ENCODE data around the gene AGK.
"Not testable (repeated sequence)": the region's sequence is repeated elsewhere in the genome, so short reads cannot be mapped to it uniquely, and the experiment has no call there.

Gene AGK

DNA sequence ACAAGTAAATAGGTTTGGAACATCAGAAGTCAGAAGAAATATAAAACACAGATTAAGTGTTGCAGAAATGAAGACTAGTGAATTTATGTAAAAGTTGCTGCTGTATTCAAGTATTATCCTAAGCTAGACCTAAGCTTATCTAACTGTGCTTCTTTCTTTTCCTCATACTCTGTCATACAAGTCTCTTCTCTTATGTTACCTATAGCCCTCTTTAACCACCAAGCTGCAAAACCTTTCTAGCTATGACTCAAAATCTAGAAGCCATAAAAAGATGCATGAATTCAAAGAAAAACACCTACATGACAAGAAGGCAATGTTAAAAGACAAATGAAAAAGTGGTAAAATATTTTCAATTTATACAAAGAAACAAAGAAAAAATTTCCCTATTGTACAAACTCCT lies 127.8 kb downstream of the AGK start:
- no peaks in the 10 kb centered on the region for H3K27me3 ChIP-seq (ENCODE audit: insufficient read depth, low read length)
- no peak overlapping the region for H3K4me3 ChIP-seq (ENCODE audit: low read length)
- H3K36me3 ChIP-seq (ENCODE audit: insufficient read depth, low read length), result peaks cover 13% of the 10 kb centered on the region
- no peak overlapping the region for H3K9ac ChIP-seq (ENCODE audit: low read depth, low read length)
- H3K27ac ChIP-seq (ENCODE audit: low read depth, low read length), result no peak overlapping the region
- H3K9me3 ChIP-seq (ENCODE audit: insufficient read depth, low read depth, low read length), result no peaks in the 10 kb centered on the region
- H3K4me1 ChIP-seq (ENCODE audit: insufficient read depth, low read length), result peaks cover 6% of the 10 kb centered on the region; the same call in 1 of the 2 replicates

- Histone ChIP-seq H3K36me3 (ENCODE audit: insufficient read depth, low read length) (peaks cover 30% of the 10 kb centered on the region), H3K27me3 (ENCODE audit: insufficient read depth, low read length) (no peaks in the 10 kb centered on the region), H3K9ac (ENCODE audit: low read depth, low read length) (no peak overlapping the region), H3K4me1 (ENCODE audit: insufficient read depth, low read length) (no peaks in the 10 kb centered on the region; the same call in 1 of the 2 replicates), H3K9me3 (ENCODE audit: insufficient read depth, low read depth, low read length) (no peaks in the 10 kb centered on the region), H3K27ac (ENCODE audit: low read depth, low read length) (no peak overlapping the region), H3K4me3 (ENCODE audit: low read length) (no peak overlapping the region)
- 95% methylated on average over 27 of the region's 27 CpGs for WGBS
Measured at GRCh38 chr7:141685285-141686023, 134.2 kb downstream of the AGK start.

DNA sequence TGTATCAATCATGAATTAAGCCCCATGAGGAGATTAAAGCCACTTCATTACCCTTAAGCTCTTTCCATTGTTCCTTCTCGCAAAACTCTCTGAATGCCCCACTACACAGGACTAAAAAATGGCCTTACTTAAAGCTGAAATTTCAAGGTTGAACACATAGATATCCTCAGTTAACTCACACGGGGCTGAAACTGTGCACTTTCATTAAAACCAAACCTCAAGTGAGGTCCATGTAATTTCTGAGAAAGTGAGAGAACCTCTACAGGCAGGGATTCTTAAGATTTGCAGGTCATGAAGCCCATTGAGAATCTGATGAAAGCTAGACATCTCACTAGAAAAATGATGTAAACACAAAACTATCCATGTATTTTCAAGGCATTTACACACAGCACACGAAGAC lies 134.9 kb downstream of the AGK start:
- 94% methylated on average over 3 of the region's 3 CpGs for WGBS

DNA sequence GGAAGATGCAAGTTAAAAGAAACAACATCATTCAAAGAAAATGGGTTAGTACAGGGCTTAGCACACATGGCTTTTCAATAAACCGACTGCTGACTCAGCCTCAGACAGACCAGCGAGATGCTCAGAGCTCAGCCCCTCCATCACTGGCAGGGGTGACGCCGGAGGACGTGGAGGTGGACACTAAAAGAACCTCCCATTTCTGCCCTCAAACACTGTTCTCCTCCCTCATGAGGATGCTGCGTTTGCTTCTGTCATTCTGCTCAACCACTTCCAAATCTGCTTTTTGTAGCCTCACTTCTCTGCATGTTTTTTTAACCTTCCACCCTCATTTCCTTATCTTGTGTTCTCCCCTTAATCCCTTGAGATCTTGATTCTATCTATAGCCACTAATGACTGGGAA lies 135.5 kb downstream of the AGK start:
- H3K27me3 ChIP-seq (ENCODE audit: insufficient read depth, low read length), result no peaks in the 10 kb centered on the region
- H3K27ac ChIP-seq (ENCODE audit: low read depth, low read length), result no peak overlapping the region
- WGBS, result 93% methylated on average over 6 of the region's 6 CpGs
- H3K36me3 ChIP-seq (ENCODE audit: insufficient read depth, low read length), result peaks cover 30% of the 10 kb centered on the region
- no peaks in the 10 kb centered on the region for H3K9me3 ChIP-seq (ENCODE audit: insufficient read depth, low read depth, low read length)
- H3K4me3 ChIP-seq (ENCODE audit: low read length), result no peak overlapping the region
- no peak overlapping the region for H3K9ac ChIP-seq (ENCODE audit: low read depth, low read length)
- peaks cover 3% of the 10 kb centered on the region; the same call in 1 of the 2 replicates for H3K4me1 ChIP-seq (ENCODE audit: insufficient read depth, low read length)

More for the DNA sequence above, 134.9 kb downstream of the AGK start:
- H3K4me1 ChIP-seq (ENCODE audit: insufficient read depth, low read length), result no peaks in the 10 kb centered on the region; the same call in 1 of the 2 replicates
- H3K4me3 ChIP-seq (ENCODE audit: low read length), result no peak overlapping the region
- H3K9me3 ChIP-seq (ENCODE audit: insufficient read depth, low read depth, low read length), result no peaks in the 10 kb centered on the region
- no peak overlapping the region for H3K9ac ChIP-seq (ENCODE audit: low read depth, low read length)
- peaks cover 30% of the 10 kb centered on the region for H3K36me3 ChIP-seq (ENCODE audit: insufficient read depth, low read length)
- H3K27me3 ChIP-seq (ENCODE audit: insufficient read depth, low read length), result no peaks in the 10 kb centered on the region
- no peak overlapping the region for H3K27ac ChIP-seq (ENCODE audit: low read depth, low read length)

DNA sequence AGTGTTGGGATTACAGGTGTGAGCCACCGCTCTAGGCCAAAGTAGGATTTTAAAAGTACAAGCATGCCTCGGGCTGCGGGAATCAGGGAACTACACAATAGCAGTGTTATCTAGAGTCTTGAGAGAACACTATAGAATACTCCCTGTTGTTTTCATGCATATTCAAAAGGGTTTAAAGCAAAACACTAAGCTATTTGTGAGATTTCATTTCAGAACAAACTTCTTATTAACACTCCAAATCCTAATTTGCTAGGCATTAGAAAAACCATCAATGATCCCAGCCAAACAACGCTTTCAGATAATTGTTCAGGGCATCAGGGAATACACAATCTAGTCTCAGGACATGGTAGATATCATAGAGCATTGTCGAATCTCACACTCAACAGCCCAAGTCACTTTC lies 136.8 kb downstream of the AGK start:
- Histone ChIP-seq H3K9me3 (ENCODE audit: insufficient read depth, low read depth, low read length) (no peaks in the 10 kb centered on the region), H3K4me1 (ENCODE audit: insufficient read depth, low read length) (peaks cover 4% of the 10 kb centered on the region; the same call in 1 of the 2 replicates), H3K9ac (ENCODE audit: low read depth, low read length) (no peak overlapping the region), H3K36me3 (ENCODE audit: insufficient read depth, low read length) (peaks cover 23% of the 10 kb centered on the region), H3K27ac (ENCODE audit: low read depth, low read length) (no peak overlapping the region), H3K4me3 (ENCODE audit: low read length) (no peak overlapping the region), H3K27me3 (ENCODE audit: insufficient read depth, low read length) (no peaks in the 10 kb centered on the region)
- over 99% methylated on average over 4 of the region's 5 CpGs for WGBS

DNA sequence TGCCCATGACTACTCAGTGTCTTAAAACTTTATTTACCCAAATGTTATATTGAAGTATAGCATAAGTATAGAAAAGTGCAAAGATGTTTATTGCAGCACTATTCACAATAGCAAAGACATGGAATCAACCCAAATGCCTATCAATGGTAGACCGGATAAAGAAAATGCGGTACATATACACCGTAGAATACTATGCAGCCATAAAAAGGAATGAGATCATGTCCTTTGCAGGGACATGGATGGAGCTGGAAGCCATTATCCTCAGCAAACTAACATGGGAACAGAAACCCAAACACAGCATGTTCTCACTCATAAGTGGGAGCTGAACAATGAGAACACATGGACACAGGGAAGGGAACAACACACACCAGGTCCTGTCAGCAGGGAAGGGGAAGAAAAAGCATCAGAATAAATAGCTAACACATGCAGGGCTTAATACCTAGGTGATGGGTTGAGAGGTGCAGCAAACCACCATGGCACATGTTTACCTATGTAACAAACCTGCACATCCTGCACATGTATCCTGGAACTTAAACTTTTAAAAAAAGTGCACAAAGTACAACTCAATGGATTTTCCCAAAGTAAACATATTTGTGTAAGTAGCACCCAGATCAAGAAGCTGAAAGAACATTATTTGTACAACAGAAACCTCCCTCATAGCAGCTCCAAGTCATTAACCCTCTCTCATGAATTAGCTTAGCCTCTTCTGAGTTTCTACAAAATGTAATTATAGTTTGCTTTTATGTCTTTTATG lies 138.0 kb downstream of the AGK start:
- H3K27me3 ChIP-seq (ENCODE audit: insufficient read depth, low read length); H3K27ac ChIP-seq (ENCODE audit: low read depth, low read length); H3K9ac ChIP-seq (ENCODE audit: low read depth, low read length); H3K4me1 ChIP-seq (ENCODE audit: insufficient read depth, low read length); H3K4me3 ChIP-seq (ENCODE audit: low read length); H3K9me3 ChIP-seq (ENCODE audit: insufficient read depth, low read depth, low read length): not testable (repeated sequence)
- H3K36me3 ChIP-seq (ENCODE audit: insufficient read depth, low read length), result peaks cover 14% of the 10 kb centered on the region
- WGBS, result 96% methylated on average over 3 of the region's 3 CpGs

DNA sequence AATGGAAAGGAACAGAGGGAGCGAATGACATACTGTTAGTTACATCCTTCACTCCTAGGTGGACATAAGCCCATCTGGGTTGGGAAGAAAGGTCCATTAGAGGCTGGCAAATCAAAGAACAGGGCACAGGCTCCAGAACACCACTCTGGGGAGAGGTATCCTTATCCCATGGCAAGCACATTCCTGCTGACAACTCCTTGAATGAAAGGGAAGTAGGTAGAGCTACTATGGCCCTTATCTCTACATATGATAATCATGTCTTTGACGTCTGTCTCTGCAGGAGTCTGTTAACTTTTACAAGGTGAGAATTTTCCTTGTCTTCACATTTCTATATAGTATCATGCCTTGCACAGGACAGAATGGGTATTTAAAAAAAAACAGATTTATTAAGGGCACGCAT lies 140.3 kb downstream of the AGK start:
- no peaks in the 10 kb centered on the region for H3K36me3 ChIP-seq (ENCODE audit: insufficient read depth, low read length)
- no peak overlapping the region for H3K27ac ChIP-seq (ENCODE audit: low read depth, low read length)
- H3K9ac ChIP-seq (ENCODE audit: low read depth, low read length), result no peak overlapping the region
- 89% methylated on average over 1 of the region's 3 CpGs for WGBS
- H3K4me1 ChIP-seq (ENCODE audit: insufficient read depth, low read length), result peaks cover 4% of the 10 kb centered on the region; the same call in 1 of the 2 replicates
- H3K27me3 ChIP-seq (ENCODE audit: insufficient read depth, low read length), result no peaks in the 10 kb centered on the region
- no peak overlapping the region for H3K4me3 ChIP-seq (ENCODE audit: low read length)
- no peaks in the 10 kb centered on the region for H3K9me3 ChIP-seq (ENCODE audit: insufficient read depth, low read depth, low read length)

GRCh38 chr7:141691961-141692360 lies 140.8 kb downstream of the AGK start:
- H3K27me3 ChIP-seq (ENCODE audit: insufficient read depth, low read length), result no peaks in the 10 kb centered on the region
- no peaks in the 10 kb centered on the region for H3K9me3 ChIP-seq (ENCODE audit: insufficient read depth, low read depth, low read length)
- peaks cover 7% of the 10 kb centered on the region for H3K4me1 ChIP-seq (ENCODE audit: insufficient read depth, low read length)
- WGBS, result 98% methylated on average over 2 of the region's 4 CpGs
- no peaks in the 10 kb centered on the region for H3K36me3 ChIP-seq (ENCODE audit: insufficient read depth, low read length)
- H3K4me3 ChIP-seq (ENCODE audit: low read length), result no peak overlapping the region
- H3K27ac ChIP-seq (ENCODE audit: low read depth, low read length), result no peak overlapping the region
- H3K9ac ChIP-seq (ENCODE audit: low read depth, low read length), result no peak overlapping the region

DNA sequence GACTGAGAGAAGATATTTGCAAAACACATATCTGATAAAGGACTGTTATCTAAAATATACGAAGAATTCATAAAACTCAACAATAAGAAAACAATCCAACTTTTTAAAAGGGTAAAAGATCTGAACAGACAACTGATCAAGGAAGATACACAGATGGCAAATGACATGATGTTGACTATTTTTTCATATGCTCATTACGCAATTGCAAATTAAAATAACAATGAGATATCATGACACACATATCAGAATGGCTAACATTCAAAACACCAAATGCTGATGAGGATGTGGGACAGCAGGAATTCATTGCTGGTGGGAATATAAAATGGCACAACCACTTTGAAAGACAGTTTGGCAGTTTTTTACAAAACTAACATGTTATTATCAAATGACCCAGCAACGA lies 141.9 kb downstream of the AGK start:
- WGBS, result 100% methylated on average over 3 of the region's 3 CpGs

DNA sequence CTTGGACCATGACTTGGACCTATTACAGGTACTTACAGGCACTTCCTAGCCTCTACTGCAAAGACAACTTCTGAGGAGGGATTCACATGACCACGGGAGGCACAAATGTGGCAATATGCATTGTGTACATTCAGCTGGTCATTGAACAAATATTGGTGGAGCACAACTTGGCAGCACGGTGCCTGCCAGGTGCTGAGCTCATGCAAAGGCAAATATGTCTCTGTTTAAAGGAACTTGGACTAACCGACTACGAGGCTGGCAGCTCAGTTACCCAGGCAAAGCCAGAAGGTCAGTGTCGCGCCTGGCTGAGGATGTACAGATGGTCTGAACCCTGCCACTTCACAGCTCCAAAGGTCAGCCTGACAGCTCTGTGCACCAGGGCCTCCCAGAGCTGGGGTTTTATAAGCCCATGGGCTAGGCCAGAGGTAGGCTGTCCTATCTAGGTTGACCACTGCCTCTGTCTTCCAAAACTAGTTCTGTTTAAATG lies 144.6 kb downstream of the AGK start:
- H3K4me1 ChIP-seq (ENCODE audit: insufficient read depth, low read length), result peaks cover 27% of the 10 kb centered on the region
- H3K4me3 ChIP-seq (ENCODE audit: low read length), result no peak overlapping the region
- 95% methylated on average over 6 of the region's 6 CpGs for WGBS
- H3K9me3 ChIP-seq (ENCODE audit: insufficient read depth, low read depth, low read length), result no peaks in the 10 kb centered on the region
- no peaks in the 10 kb centered on the region for H3K36me3 ChIP-seq (ENCODE audit: insufficient read depth, low read length)
- H3K27me3 ChIP-seq (ENCODE audit: insufficient read depth, low read length), result 0 out of 2 replicates have a peak, but pooled peaks cover 4% of the 10 kb centered on the region
- no peak overlapping the region for H3K27ac ChIP-seq (ENCODE audit: low read depth, low read length)
- no peak overlapping the region for H3K9ac ChIP-seq (ENCODE audit: low read depth, low read length)

More for the DNA sequence above, 141.9 kb downstream of the AGK start:
- H3K27me3 ChIP-seq (ENCODE audit: insufficient read depth, low read length), result no peaks in the 10 kb centered on the region
- H3K27ac ChIP-seq (ENCODE audit: low read depth, low read length), result no peak overlapping the region
- H3K9me3 ChIP-seq (ENCODE audit: insufficient read depth, low read depth, low read length), result no peaks in the 10 kb centered on the region
- H3K4me1 ChIP-seq (ENCODE audit: insufficient read depth, low read length), result peaks cover 18% of the 10 kb centered on the region
- no peak overlapping the region for H3K9ac ChIP-seq (ENCODE audit: low read depth, low read length)
- no peaks in the 10 kb centered on the region for H3K36me3 ChIP-seq (ENCODE audit: insufficient read depth, low read length)
- H3K4me3 ChIP-seq (ENCODE audit: low read length), result no peak overlapping the region

DNA sequence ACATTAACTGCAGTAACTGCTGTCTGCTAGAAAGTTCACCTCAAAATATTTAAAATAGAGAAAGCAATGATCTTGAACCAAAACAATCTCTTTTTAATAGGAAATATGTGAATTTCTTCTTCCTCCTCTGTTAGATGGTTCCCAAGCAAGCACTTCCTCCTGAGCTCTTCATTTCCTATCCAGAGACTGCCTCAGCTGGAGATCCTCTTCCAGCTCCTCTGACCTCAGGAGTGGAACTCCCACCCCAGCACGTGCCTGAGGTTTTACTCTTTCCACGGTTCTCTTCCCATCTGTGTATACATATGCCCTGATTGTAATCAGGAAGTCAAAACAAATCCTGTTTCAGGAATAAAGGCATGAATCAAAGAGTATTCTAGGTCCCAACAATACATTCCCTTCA lies 145.1 kb downstream of the AGK start:
- Histone ChIP-seq H3K4me1 (ENCODE audit: insufficient read depth, low read length) (peaks cover 27% of the 10 kb centered on the region), H3K36me3 (ENCODE audit: insufficient read depth, low read length) (no peaks in the 10 kb centered on the region), H3K27ac (ENCODE audit: low read depth, low read length) (no peak overlapping the region), H3K9ac (ENCODE audit: low read depth, low read length) (no peak overlapping the region), H3K9me3 (ENCODE audit: insufficient read depth, low read depth, low read length) (no peaks in the 10 kb centered on the region), H3K4me3 (ENCODE audit: low read length) (no peak overlapping the region), H3K27me3 (ENCODE audit: insufficient read depth, low read length) (0 out of 2 replicates have a peak, but pooled peaks cover 6% of the 10 kb centered on the region)
- WGBS, result 96% methylated on average over 2 of the region's 2 CpGs
